Measurements from ENCODE around the gene GABRG3. TPM values are rescaled to one million over a fixed set of nuclear protein-coding genes. Genes with fewer than 3 reads are reported as not detected.

The GABRG3 gene
- total RNA-seq, 1 experiment from 2014 or later = 0.15 TPM

DNA sequence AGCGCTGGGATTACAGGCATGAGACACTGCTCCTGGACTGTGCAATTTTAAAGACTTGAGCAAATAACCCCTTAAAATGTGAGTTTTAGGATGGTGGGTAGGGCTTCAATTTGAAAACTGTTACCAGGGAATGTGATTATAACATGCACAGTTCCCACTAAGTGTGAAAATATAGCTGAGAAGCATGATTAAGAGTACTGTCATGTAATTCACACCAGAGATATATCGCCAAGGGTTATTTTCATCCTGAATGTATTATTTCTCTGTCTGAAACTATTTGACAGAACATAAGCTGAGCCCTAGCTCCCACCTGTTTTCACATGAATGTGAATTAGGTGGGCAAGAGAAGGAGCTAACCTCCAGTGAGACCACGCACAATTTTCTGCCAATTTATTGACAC is 457.2 kb downstream of the GABRG3 start:
- Histone ChIP-seq H4K91ac (ENCODE audit: insufficient read length, low read depth, low read length) (no peak overlapping the region), H3K9ac (ENCODE audit: extremely low read depth, insufficient read length, low read length) (no peak overlapping the region), H3K79me1 (ENCODE audit: insufficient read depth, low read depth, low read length, poor library complexity, severe bottlenecking) (no peaks in the 10 kb centered on the region), H2BK120ac (ENCODE audit: low read depth, low read length, poor library complexity, severe bottlenecking) (no peak overlapping the region), H3K56ac (ENCODE audit: insufficient read length, low read depth, low read length) (no peak overlapping the region), H4K8ac (replicated peaks; ENCODE audit: insufficient read length, low read depth, low read length) (no peak overlapping the region), H3K4ac (ENCODE audit: low read depth, low read length) (no peak overlapping the region), H2BK5ac (ENCODE audit: insufficient read length, low read length) (no peak overlapping the region), H3K18ac (ENCODE audit: insufficient read length, low read depth, low read length) (no peak overlapping the region), H3K23me2 (ENCODE audit: insufficient read length, low read depth, low read length, poor library complexity, severe bottlenecking) (no peaks in the 10 kb centered on the region), H2BK15ac (ENCODE audit: low read depth, low read length) (no peak overlapping the region), H2BK20ac (ENCODE audit: low read depth, low read length, poor library complexity, severe bottlenecking) (no peak overlapping the region), H3K23ac (ENCODE audit: insufficient read length, low read depth, low read length) (no peak overlapping the region), H3K27ac (ENCODE audit: insufficient read length, low read depth, low read length) (no peak overlapping the region), H2AFZ (ENCODE audit: low read length) (no peak overlapping the region), H2BK12ac (ENCODE audit: insufficient read length, low read depth, low read length) (no peak overlapping the region), H4K20me1 (ENCODE audit: control insufficient read depth, insufficient read depth, insufficient read length) (no peaks in the 10 kb centered on the region), H2AK5ac (ENCODE audit: insufficient read length, low read length) (no peak overlapping the region), H3K4me2 (ENCODE audit: insufficient read depth, insufficient read length, low read length) (no peak overlapping the region), H3K79me2 (ENCODE audit: insufficient read depth, low read length) (no peaks in the 10 kb centered on the region), H4K5ac (ENCODE audit: insufficient read length, low read depth, low read length) (no peak overlapping the region), H3K14ac (ENCODE audit: insufficient read depth, low read length) (no peak overlapping the region), H3K27me3 (ENCODE audit: insufficient read depth, low read length) (no peaks in the 10 kb centered on the region), H3T11ph (ENCODE audit: low read length) (no peak overlapping the region), H3K4me1 (ENCODE audit: insufficient read depth, low read length) (no peaks in the 10 kb centered on the region), H3K9me3 (ENCODE audit: control insufficient read depth, low read depth, low read length) (peaks cover 4% of the 10 kb centered on the region)
- TF ChIP-seq, protein P1, sequence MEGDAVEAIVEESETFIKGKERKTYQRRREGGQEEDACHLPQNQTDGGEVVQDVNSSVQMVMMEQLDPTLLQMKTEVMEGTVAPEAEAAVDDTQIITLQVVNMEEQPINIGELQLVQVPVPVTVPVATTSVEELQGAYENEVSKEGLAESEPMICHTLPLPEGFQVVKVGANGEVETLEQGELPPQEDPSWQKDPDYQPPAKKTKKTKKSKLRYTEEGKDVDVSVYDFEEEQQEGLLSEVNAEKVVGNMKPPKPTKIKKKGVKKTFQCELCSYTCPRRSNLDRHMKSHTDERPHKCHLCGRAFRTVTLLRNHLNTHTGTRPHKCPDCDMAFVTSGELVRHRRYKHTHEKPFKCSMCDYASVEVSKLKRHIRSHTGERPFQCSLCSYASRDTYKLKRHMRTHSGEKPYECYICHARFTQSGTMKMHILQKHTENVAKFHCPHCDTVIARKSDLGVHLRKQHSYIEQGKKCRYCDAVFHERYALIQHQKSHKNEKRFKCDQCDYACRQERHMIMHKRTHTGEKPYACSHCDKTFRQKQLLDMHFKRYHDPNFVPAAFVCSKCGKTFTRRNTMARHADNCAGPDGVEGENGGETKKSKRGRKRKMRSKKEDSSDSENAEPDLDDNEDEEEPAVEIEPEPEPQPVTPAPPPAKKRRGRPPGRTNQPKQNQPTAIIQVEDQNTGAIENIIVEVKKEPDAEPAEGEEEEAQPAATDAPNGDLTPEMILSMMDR (conservative IDR thresholded peaks at IDR 0.05) = no peak
- peaks cover 0 to 17% (median 7%) of the 10 kb centered on the region in 3 experiments; a peak in 5 of 7 replicates for H3K36me3 Mint-ChIP-seq (ENCODE audit: insufficient read depth in 1 of 3, low read depth in 3 of 3)
- H3K9me3 Mint-ChIP-seq = peaks cover 18 to 25% of the 10 kb centered on the region in 2 experiments
- WGBS (ENCODE audit: extremely low coverage, insufficient read length, low lambda C conversion rate) = no CpG with 5 or more reads among the region's 3 CpGs
- DNase-seq = no peak
- H3K27me3 Mint-ChIP-seq (ENCODE audit: low read depth) = no peaks in the 10 kb centered on the region; the same call in 1 of the 2 replicates
- H3K4me3 Mint-ChIP-seq = no peak overlapping the region
- no peaks in the 10 kb centered on the region for H3K4me1 Mint-ChIP-seq
- no peak overlapping the region for H3K27ac Mint-ChIP-seq
